ENCODE results near the gene HDAC4. TPM values are rescaled to one million over a fixed set of nuclear protein-coding genes. Genes with fewer than 3 reads are reported as not detected.

HDAC4 gene
- total and polyA plus RNA-seq, 2 donors from 2014 or later: 2.2 to 56.8 TPM

DNA sequence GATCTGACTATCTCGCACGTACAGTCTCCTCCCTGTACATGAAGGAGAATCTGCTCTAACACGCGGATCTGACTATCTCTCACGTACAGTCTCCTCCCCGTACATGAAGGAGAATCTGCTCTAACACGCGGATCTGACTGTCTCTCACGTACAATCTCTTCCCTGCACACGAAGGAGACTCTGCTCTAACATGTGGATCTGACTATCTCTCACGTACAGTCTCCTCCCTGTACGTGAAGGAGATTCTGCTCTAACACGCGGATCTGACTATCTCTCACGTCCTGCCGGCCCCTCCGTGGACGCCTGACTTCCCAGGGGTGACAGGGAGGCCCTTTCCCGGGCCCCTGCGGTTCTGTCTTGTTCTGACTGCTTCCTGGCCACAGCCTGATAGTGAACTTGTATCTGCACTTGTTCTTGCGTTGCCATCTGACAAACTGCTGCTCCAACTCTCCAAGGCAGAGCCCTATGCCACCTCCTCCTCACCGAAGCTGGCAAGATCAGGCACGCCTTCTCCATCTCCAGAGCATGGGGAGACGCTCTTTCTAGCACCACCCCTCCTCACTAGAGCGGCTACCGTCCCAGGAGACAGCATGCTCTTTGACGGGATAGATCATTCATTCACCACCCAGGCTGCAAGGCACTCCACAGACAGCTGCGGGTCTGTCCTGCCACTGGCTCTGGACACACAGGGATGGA is 314.3 kb downstream of the HDAC4 start:
- DNase-seq: no peak

GRCh38 chr2:239085201-239085992 is 315.4 kb downstream of the HDAC4 start:
- FAIRE-seq (no peak), DNase-seq (no peak)
- Histone ChIP-seq H3K27ac (ENCODE audit: low read depth in 2 of 2, low read length in 2 of 2) (no peak overlapping the region), H3K27me3 (ENCODE audit: control insufficient read depth, insufficient read depth, low read length) (no peaks in the 10 kb centered on the region), H3K9me3 (ENCODE audit: control insufficient read depth in 2 of 3, insufficient read depth in 1 of 3, low read length in 3 of 3) (no peaks in the 10 kb centered on the region), H3K9ac (ENCODE audit: low read length in 3 of 3) (no peak overlapping the region), H3K4me3 (ENCODE audit: low read length in 3 of 3) (no peak overlapping the region), H3K4me1 (ENCODE audit: control insufficient read depth in 2 of 3, insufficient read depth in 2 of 3, low read depth in 1 of 3, low read length in 3 of 3) (no peaks in the 10 kb centered on the region), H3K36me3 (ENCODE audit: control insufficient read depth in 2 of 3, insufficient read depth in 3 of 3, low read length in 3 of 3) (peaks cover 0 to 3% (median 3%) of the 10 kb centered on the region in 3 donors)
- intact Hi-C loops (cut with DNase I): no loop called here
- TF ChIP-seq, protein P1, sequence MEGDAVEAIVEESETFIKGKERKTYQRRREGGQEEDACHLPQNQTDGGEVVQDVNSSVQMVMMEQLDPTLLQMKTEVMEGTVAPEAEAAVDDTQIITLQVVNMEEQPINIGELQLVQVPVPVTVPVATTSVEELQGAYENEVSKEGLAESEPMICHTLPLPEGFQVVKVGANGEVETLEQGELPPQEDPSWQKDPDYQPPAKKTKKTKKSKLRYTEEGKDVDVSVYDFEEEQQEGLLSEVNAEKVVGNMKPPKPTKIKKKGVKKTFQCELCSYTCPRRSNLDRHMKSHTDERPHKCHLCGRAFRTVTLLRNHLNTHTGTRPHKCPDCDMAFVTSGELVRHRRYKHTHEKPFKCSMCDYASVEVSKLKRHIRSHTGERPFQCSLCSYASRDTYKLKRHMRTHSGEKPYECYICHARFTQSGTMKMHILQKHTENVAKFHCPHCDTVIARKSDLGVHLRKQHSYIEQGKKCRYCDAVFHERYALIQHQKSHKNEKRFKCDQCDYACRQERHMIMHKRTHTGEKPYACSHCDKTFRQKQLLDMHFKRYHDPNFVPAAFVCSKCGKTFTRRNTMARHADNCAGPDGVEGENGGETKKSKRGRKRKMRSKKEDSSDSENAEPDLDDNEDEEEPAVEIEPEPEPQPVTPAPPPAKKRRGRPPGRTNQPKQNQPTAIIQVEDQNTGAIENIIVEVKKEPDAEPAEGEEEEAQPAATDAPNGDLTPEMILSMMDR (IDR thresholded peaks at IDR 0.05; ENCODE audit: borderline replicate concordance, extremely low read depth, insufficient read depth): no peak

More for the DNA sequence above, 314.3 kb downstream of the HDAC4 start:
- H3K27me3 ChIP-seq (ENCODE audit: control insufficient read depth, insufficient read depth, low read length): no peaks in the 10 kb centered on the region
- no peak overlapping the region for H3K27ac ChIP-seq (ENCODE audit: low read depth in 2 of 2, low read length in 2 of 2)
- H3K36me3 ChIP-seq (ENCODE audit: control insufficient read depth in 2 of 3, insufficient read depth in 3 of 3, low read length in 3 of 3): peaks cover 0 to 3% (median 0%) of the 10 kb centered on the region in 3 donors
- H3K4me3 ChIP-seq (ENCODE audit: low read length in 3 of 3): no peak overlapping the region
- H3K4me1 ChIP-seq (ENCODE audit: control insufficient read depth in 2 of 3, insufficient read depth in 2 of 3, low read depth in 1 of 3, low read length in 3 of 3): no peaks in the 10 kb centered on the region
- no peak for FAIRE-seq
- H3K9me3 ChIP-seq (ENCODE audit: control insufficient read depth in 2 of 3, insufficient read depth in 1 of 3, low read length in 3 of 3): no peaks in the 10 kb centered on the region
- TF ChIP-seq, protein P1 (IDR thresholded peaks at IDR 0.05; ENCODE audit: borderline replicate concordance, extremely low read depth, insufficient read depth): no peak
- no peak overlapping the region for H3K9ac ChIP-seq (ENCODE audit: low read length in 3 of 3)
- intact Hi-C loops (cut with DNase I): no loop called here

GRCh38 chr2:239084007-239084406 is 316.8 kb downstream of the HDAC4 start:
- DNase-seq (no peak), FAIRE-seq (no peak)
- Histone ChIP-seq H3K27ac (ENCODE audit: low read depth in 2 of 2, low read length in 2 of 2) (no peak overlapping the region), H3K27me3 (ENCODE audit: control insufficient read depth, insufficient read depth, low read length) (no peaks in the 10 kb centered on the region), H3K9ac (ENCODE audit: low read length in 3 of 3) (no peak overlapping the region), H3K4me1 (ENCODE audit: control insufficient read depth in 2 of 3, insufficient read depth in 2 of 3, low read depth in 1 of 3, low read length in 3 of 3) (no peaks in the 10 kb centered on the region), H3K36me3 (ENCODE audit: control insufficient read depth in 2 of 3, insufficient read depth in 3 of 3, low read length in 3 of 3) (peaks cover 3 to 11% (median 10%) of the 10 kb centered on the region in 3 donors), H3K4me3 (ENCODE audit: low read length in 3 of 3) (no peak overlapping the region), H3K9me3 (ENCODE audit: control insufficient read depth in 2 of 3, insufficient read depth in 1 of 3, low read length in 3 of 3) (no peaks in the 10 kb centered on the region)
- intact Hi-C loops (cut with DNase I): no loop called here
- TF ChIP-seq, protein P1 (IDR thresholded peaks at IDR 0.05; ENCODE audit: borderline replicate concordance, extremely low read depth, insufficient read depth): no peak
